RWPE1 (cell line): Measurements from ENCODE around the gene SEMA4A.

Experiments
- CTCF ChIA-PET: fragments of 350-600 bp; sonication (Branson Sonifier 250); formaldehyde crosslinking; extraction: SDS; loops from one replicate; lab custom pipeline; 2021; lab: Yijun Ruan, JAX
- POLR2A ChIA-PET: fragments of 400-600 bp; formaldehyde crosslinking; extraction: SDS; loops from one replicate; lab custom pipeline; 2020; ENCODE audit warnings: antibody characterized with exemption; ENCODE audit not compliant: low non-redundant PET; lab: Yijun Ruan, JAX
- DNase-seq: peaks from one replicate; pipeline ENCODE4 v3.0.0; 2012; ENCODE audit warnings: low spot score
- H3K27ac ChIP-seq: fragments of 450-650 bp; 2 replicates; pipeline ENCODE4 v1.5.1; 2017
- CTCF ChIP-seq: fragments of 450-650 bp; conservative IDR thresholded peaks from 2 replicates; pipeline ENCODE4 v1.5.1; 2017; ENCODE audit warnings: low read depth, mild to moderate bottlenecking

SEMA4A gene

GRCh38 chr1:156108664-156109241 is 44.6 kb upstream of the SEMA4A start:
- CTCF ChIA-PET = interaction anchor here (1.4 to 2.2 kb wide), 2 partner anchors 12 to 21 kb away, joined by 5 to 12 read pairs; no protein-coding TSS in a partner anchor
- no peak for DNase-seq
- POLR2A ChIA-PET = no interaction called here
- H3K27ac ChIP-seq = peak overlapping the region; percentile 54
- TF ChIP-seq CTCF = no peak

- no peak for TF ChIP-seq CTCF
- DNase-seq = no peak
- peak overlapping the region; percentile 100 for H3K27ac ChIP-seq
- ChIA-PET CTCF (interaction anchor here (0.6 to 2.2 kb wide), 2 partner anchors 14 to 20 kb away, joined by 3 to 12 read pairs; no protein-coding TSS in a partner anchor), POLR2A (no interaction called here)
Measured at GRCh38 chr1:156110252-156110651, 43.1 kb upstream of the SEMA4A start.

- no peak for TF ChIP-seq CTCF
- ChIA-PET POLR2A (no interaction called here), CTCF (interaction anchor here (1.0 kb wide), 1 partner anchor 19 kb away, joined by 5 read pairs; no protein-coding TSS in a partner anchor)
- H3K27ac ChIP-seq = peak overlapping the region; percentile 100
- DNase-seq = no peak
Measured at GRCh38 chr1:156111355-156111962, 41.9 kb upstream of the SEMA4A start.

- ChIA-PET POLR2A (no interaction called here), CTCF (interaction anchor here (1.0 to 3.5 kb wide), 2 partner anchors 16 to 18 kb away, joined by 5 to 20 read pairs; no protein-coding TSS in a partner anchor)
- DNase-seq = no peak
- H3K27ac ChIP-seq = peak overlapping the region; percentile 100
- TF ChIP-seq CTCF = no peak
Measured at GRCh38 chr1:156112276-156113137, 40.9 kb upstream of the SEMA4A start.

- ChIA-PET CTCF (interaction anchor here (3.5 kb wide), 1 partner anchor 17 kb away, joined by 20 read pairs; no protein-coding TSS in a partner anchor), POLR2A (interaction anchor here (0.8 to 2.0 kb wide), 4 partner anchors 9 to 99 kb away, joined by 3 to 6 read pairs (median 4); partner anchors contain the start of gene PMF1)
Measured at GRCh38 chr1:156113282-156113950, 40.0 kb upstream of the SEMA4A start.

More at GRCh38 chr1:156113282-156113950, 40.0 kb upstream of the SEMA4A start:
- peak overlapping the region; percentile 100 for H3K27ac ChIP-seq
- DNase-seq = no peak
- no peak for TF ChIP-seq CTCF
